COLO668 (cell line): ENCODE data around the gene SLC44A1.

ENCODE experiments used
- DNase-seq: peaks from one replicate; lab custom pipeline; 2025; ENCODE audit not compliant: unreplicated experiment; lab: John Stamatoyannopoulos, UW

SLC44A1 gene

GRCh38 chr9:105457560-105458294 lies 213.3 kb downstream of the SLC44A1 start:
- no peak for DNase-seq

- no peak for DNase-seq
Observed at GRCh38 chr9:105458404-105458803, 214.0 kb downstream of the SLC44A1 start.

GRCh38 chr9:105459336-105459735 lies 214.9 kb downstream of the SLC44A1 start:
- no peak for DNase-seq

- DNase-seq, result no peak
Observed at GRCh38 chr9:105466898-105467455, 222.5 kb downstream of the SLC44A1 start.

- DNase-seq, result no peak
Observed at GRCh38 chr9:105468875-105469274, 224.4 kb downstream of the SLC44A1 start.

- no peak for DNase-seq
Observed at GRCh38 chr9:105473221-105473620, 228.8 kb downstream of the SLC44A1 start.

GRCh38 chr9:105475302-105475701 lies 230.9 kb downstream of the SLC44A1 start:
- no peak for DNase-seq

- DNase-seq, result no peak
Observed at GRCh38 chr9:105479846-105480245, 235.4 kb downstream of the SLC44A1 start.

- DNase-seq, result no peak
Observed at GRCh38 chr9:105483618-105484017, 239.2 kb downstream of the SLC44A1 start.

GRCh38 chr9:105484226-105484625 lies 239.8 kb downstream of the SLC44A1 start:
- no peak for DNase-seq

GRCh38 chr9:105485131-105485530 lies 240.7 kb downstream of the SLC44A1 start:
- DNase-seq, result no peak
